Activated CD8-positive, alpha-beta memory T cell treated with anti-CD3 and anti-CD28 coated beads for 24 hours (primary cell): ENCODE measurements around the gene DFFB.

Source experiments
- DNase-seq: peaks from one replicate; pipeline ENCODE4 v3.0.0-alpha.2; 2020

DFFB gene

GRCh38 chr1:3876716-3877115 lies 19.4 kb downstream of the DFFB start:
- no peak for DNase-seq

DNA sequence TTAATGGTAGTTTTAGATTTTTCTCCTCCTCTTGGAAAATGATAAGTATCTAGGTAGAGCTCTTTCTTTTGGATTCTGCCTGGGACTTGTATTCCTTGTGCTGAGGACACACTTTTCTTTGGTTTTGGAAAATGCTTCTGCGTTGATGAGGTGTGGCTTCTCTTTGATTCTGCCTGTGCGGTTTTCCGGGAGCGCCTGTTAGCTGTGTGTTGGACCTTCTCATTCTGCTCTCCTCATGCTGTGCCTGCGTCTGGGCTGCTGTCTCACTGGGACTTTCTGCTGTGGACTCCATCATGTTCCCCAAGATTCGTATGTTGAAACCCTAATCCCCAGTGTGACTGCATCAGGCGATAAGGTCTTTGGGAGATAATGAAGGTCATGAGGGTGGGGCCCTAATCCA lies 21.8 kb downstream of the DFFB start:
- DNase-seq: no peak

DNA sequence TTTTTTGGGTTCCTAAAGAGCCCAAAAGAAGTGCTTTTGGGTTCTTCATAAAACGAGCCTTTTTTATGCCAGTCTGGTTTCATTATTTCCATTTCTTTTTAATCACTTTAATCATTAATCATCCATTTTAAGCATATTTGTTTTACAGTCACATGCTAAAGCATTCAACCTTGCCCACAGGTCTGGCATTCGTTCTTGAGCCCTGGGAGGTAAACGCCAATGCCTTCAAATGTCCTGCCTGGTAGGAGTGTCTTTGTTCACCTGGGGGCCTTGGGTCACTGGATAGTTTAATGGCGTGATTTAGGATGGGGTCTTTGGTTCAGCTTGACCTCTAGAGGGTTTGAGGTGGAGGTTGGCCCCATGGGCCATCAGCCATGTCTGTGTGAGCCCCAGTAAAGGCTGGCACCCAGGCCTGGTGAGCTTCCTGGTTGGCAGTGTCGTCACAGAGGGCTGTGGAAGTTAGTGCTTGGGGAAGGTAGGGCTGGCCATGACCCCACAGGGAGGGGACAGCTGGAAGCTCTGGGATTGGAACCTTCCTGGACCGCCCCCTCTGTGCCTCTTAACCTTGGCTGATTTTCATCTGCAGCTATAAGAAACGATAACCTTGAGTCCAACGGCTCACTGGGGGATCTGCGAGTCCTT lies 22.6 kb downstream of the DFFB start:
- DNase-seq: no peak

- no peak for DNase-seq
Measured at GRCh38 chr1:3880429-3881192, 23.3 kb downstream of the DFFB start.

- DNase-seq: no peak
Measured at GRCh38 chr1:3881193-3881480, 23.9 kb downstream of the DFFB start.

DNA sequence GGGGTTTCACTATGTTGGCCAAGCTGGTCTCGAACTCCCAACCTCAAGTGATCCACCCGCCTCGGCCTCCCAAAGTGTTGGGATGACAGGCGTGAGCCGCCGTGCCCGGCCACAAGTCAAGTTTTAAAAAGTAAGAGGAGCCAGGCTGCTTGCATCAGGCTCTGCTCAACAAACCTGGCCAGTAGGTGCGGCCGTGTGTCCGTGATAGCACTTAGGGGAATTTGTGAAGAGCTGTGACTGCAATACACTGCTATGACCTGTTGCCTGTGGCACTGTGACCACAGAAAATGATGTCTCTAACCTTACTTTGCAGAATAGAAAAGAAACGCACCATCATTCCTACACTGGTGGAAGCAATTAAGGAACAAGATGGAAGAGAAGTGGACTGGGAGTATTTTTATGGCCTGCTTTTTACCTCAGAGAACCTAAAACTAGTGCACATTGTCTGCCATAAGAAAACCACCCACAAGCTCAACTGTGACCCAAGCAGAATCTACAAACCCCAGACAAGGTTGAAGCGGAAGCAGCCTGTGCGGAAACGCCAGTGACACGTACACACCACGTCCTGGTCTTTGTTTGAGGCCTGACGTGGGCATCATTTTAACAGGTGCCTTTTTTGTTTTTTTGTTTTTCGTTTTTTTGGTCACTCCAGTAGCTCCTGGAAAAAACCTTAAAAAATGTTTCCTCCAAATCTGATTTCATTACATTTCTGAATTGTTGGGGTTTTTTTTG lies 26.1 kb downstream of the DFFB start:
- no peak for DNase-seq

DNA sequence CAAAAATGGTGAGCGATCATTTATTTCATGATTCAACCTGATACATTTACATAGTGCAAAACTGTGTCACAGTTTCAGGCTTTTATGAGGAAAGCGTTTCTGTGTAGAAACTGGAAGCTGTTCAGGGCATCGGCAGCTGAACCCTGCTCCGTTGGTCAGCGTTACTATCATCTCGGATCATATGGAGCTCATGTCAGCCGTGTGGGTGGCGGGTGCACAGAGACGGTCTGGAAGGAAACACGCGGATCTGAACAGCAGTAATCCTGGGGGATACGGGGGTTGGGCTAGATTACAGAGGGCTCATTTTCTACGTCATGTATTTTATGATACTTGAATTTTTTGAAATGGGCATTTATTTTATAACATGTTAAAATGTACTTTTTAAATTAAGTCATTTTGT lies 27.7 kb downstream of the DFFB start:
- DNase-seq: no peak

GRCh38 chr1:3885611-3886010 lies 28.3 kb downstream of the DFFB start:
- DNase-seq: no peak

GRCh38 chr1:3886106-3886670 lies 28.9 kb downstream of the DFFB start:
- no peak for DNase-seq

- no peak for DNase-seq
Measured at GRCh38 chr1:3886691-3887090, 29.4 kb downstream of the DFFB start.

GRCh38 chr1:3888301-3888700 lies 31.0 kb downstream of the DFFB start:
- DNase-seq: no peak

GRCh38 chr1:3889936-3890335 lies 32.7 kb downstream of the DFFB start:
- no peak for DNase-seq

DNA sequence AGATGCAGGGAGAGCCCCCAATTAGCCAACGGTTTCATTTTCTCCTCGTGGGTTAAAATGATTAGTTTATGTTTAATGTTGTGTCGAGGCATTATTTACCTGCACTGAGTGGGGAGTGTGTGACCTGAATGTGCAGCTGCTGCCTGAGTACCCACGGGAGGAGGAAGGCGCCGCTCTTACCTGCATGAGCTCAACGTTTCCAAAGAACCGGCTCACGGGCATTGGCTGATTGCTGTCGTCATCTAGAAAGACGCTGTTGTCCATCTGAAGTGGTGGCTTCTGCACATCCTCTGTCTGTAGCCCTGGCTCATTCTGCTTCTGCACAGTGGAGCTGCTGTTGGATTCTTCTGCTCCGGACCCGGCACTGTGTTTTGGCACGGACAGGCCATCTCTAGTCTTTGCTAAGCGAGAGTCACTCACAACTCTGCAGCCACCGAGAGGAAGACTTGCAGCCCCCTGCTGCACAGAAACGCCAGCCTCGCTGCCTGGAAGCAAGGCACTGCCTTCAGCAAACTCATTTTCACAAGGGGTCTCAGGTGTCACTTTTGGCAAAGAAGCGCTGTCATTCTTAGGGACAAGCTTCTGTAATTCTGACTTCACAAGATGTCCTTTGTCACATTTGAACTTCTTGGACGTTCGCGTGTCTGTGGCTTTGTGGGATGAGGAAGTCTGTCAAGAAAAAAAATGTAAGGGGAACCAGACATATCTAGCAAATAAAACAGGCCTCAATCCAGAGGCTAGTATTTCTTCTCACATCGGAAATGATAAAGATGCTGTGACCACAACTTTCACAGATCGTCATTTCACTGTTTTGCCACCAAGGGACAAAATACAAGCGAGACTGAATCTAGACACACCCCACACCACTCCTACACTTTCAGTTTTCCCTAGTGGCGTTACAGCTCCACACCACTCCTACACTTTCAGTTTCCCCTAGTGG lies 33.4 kb downstream of the DFFB start:
- no peak for DNase-seq

- no peak for DNase-seq
Measured at GRCh38 chr1:3891329-3891865, 34.1 kb downstream of the DFFB start.

GRCh38 chr1:3892748-3893147 lies 35.5 kb downstream of the DFFB start:
- DNase-seq: no peak

GRCh38 chr1:3893190-3893589 lies 35.9 kb downstream of the DFFB start:
- no peak for DNase-seq

GRCh38 chr1:3894626-3895278 lies 37.5 kb downstream of the DFFB start:
- no peak for DNase-seq

DNA sequence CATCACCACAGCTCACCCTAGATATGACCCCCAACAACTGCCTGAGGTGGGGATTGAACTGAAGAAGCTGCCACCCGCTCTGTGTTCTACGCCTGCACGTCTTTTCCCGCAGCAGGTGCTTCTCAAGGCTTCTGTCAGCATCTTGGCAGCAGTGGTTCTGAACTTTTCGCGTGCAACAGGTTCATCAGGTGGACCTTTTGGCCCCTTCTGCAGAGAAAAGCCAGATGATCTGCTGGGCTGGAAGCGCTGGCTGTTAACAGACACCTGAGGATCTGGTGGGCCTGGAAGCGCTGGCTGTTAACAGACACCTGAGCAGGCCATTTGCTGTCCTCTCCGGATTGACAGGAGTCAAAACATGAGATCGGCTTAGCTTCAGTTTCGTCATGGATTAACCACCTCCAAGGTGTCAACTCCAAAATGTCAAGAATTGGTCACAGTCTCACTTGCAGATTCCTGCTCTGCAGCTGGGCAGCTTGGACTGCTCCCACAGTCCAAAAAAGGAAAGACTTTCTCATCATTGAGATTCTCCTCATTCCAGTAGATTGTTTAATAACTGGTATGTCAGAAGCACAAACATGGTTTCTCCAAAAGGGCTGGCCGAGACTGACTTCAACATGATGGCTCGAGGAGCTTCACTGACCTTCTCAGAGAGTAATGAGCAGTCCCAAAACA lies 38.1 kb downstream of the DFFB start:
- no peak for DNase-seq

GRCh38 chr1:3895951-3896325 lies 38.7 kb downstream of the DFFB start:
- DNase-seq: no peak

DNA sequence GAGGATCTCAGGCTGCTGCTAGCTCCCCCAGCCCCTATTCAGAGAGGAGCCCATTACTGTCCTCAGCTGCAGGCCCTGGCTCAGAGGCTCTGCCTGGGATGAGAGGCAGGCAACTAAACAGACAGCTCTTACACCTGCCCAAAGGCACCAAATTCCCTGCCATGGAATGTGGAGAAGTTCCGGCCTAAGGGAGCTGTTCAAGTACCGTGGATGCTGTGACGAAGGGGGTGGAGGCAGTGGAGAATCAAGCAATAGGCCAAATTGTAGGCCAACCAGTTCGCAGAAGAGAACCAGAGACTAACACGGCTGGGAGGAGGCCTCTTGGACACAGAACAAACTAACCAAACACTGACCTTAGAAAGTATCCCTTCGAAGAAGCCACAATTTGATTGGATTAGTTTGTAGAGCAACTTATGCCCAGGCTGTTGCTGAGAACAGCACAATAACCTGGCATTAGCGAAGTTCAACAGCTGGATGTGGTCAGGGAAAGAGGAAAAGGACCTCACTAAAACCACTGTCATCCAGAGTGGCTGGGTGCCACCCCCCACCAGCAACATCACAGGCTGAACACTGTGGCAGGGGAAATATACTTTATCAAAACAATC lies 39.2 kb downstream of the DFFB start:
- DNase-seq: no peak

GRCh38 chr1:3898475-3898735 lies 41.1 kb downstream of the DFFB start:
- DNase-seq: no peak
